Measurements from ENCODE around the gene SETX. TPM values are rescaled to one million over a fixed set of nuclear protein-coding genes. Genes with fewer than 3 reads are reported as not detected.

SETX gene
- total and polyA plus RNA-seq, 2 of the 13 experiments (the other 11 are each of a cell fraction or from before 2014, with no cell fraction given), result 13.2 to 39.0 TPM

DNA sequence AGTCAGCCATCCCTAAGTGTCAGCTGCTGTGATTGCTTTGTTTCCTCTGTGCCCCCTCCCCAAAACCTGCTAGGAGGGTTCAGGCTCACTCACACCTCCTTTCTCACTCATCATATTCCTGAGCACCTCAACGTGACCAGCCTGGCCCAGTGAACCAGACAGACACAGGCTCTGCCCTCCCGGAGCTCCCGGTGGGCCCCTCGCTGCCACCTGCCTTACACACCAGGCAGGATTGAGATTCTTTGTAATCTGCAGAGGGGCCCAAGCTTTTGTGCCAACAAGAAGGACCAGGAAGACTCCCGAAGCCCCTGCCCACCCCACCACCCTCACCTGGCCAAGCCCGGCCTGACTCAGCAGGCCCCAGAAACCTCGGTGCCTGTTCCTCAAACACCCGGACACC is 105.1 kb downstream of the SETX start (continued):
- no peak for TF ChIP-seq MAZ (IDR thresholded peaks at IDR 0.05; ENCODE audit: borderline replicate concordance, low read depth, low read length)
- no peak for TF ChIP-seq MAZ (CRISPR knock-in tag; IDR thresholded peaks at IDR 0.05; ENCODE audit: low read depth)
- TF ChIP-seq ZNF329 (CRISPR knock-in tag; IDR thresholded peaks at IDR 0.05; ENCODE audit: low read depth), result no peak

DNA sequence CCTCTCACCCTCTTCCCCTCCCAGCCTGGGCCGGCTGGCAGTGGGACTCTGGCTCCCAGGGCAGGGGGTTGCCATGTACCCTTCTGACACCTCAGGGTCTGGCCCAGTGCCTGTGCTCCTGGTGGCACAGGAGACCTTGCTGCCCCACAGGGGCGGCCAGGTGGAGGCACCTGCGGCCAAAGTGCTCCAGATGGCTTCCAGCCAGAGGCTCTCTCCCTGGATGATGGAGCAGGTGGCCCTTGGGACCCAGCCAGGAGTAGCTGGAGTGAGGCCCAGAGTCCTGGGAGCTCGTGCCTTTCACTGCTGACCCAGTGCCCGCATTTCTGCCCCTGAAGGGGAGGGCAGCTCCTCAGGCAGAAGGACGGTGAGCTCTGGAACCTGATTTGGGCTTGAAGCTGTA is 105.7 kb downstream of the SETX start:
- FAIRE-seq, result no peak
- in situ Hi-C loops (cut with HindIII; ENCODE audit: extremely low pct_ligation_motif_present, low pct_unique_long_range_greater_than_20kb), result loop anchor here (25.0 kb wide), 1 partner anchor 662 kb away; no protein-coding TSS in a partner anchor

More for the DNA sequence above, 105.7 kb downstream of the SETX start:
- ATAC-seq (no peak), DNase-seq (ENCODE audit: low spot score) (no peak)
- ChIA-PET POLR2A (no interaction called here), CTCF (ENCODE audit: low intra/inter-chr PET ratio, low total read pairs) (no interaction called here)
- H3K4me1 ChIP-seq (ENCODE audit: insufficient read depth, low read length), result no peaks in the 10 kb centered on the region
- TF ChIP-seq SMARCE1 (IDR thresholded peaks at IDR 0.05; ENCODE audit: borderline replicate concordance), result no peak
- no peak for TF ChIP-seq AGO2 (optimal IDR thresholded peaks at IDR 0.05; ENCODE audit: low read depth, low read length)
- no peak for TF ChIP-seq ZNF615 (CRISPR knock-in tag; IDR thresholded peaks at IDR 0.05; ENCODE audit: borderline replicate concordance)
- no peak for TF ChIP-seq HOXA7 (CRISPR knock-in tag; IDR thresholded peaks at IDR 0.05)
- TF ChIP-seq, protein P1, sequence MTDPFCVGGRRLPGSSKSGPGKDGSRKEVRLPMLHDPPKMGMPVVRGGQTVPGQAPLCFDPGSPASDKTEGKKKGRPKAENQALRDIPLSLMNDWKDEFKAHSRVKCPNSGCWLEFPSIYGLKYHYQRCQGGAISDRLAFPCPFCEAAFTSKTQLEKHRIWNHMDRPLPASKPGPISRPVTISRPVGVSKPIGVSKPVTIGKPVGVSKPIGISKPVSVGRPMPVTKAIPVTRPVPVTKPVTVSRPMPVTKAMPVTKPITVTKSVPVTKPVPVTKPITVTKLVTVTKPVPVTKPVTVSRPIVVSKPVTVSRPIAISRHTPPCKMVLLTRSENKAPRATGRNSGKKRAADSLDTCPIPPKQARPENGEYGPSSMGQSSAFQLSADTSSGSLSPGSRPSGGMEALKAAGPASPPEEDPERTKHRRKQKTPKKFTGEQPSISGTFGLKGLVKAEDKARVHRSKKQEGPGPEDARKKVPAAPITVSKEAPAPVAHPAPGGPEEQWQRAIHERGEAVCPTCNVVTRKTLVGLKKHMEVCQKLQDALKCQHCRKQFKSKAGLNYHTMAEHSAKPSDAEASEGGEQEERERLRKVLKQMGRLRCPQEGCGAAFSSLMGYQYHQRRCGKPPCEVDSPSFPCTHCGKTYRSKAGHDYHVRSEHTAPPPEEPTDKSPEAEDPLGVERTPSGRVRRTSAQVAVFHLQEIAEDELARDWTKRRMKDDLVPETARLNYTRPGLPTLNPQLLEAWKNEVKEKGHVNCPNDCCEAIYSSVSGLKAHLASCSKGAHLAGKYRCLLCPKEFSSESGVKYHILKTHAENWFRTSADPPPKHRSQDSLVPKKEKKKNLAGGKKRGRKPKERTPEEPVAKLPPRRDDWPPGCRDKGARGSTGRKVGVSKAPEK (CRISPR knock-in tag; IDR thresholded peaks at IDR 0.05; ENCODE audit: borderline replicate concordance), result no peak
- H3K4me2 ChIP-seq (ENCODE audit: low read depth, low read length), result no peak overlapping the region
- H3K79me2 ChIP-seq (ENCODE audit: insufficient read depth, low read length), result no peaks in the 10 kb centered on the region
- peaks cover 2 to 26% of the 10 kb centered on the region in 2 experiments; a peak in 4 of 5 replicates for H3K27me3 ChIP-seq (ENCODE audit: control insufficient read depth in 1 of 2, insufficient read depth in 2 of 2, low read length in 2 of 2)
- intact Hi-C loops (cut with micrococcal nuclease; ENCODE audit: unreplicated experiment), result no loop called here
- no peak overlapping the region for H2AFZ ChIP-seq (ENCODE audit: low read length)
- no peaks in the 10 kb centered on the region for H4K20me1 ChIP-seq (ENCODE audit: insufficient read depth, low read length)
- no peak overlapping the region for H3K4me3 ChIP-seq (replicated peaks in 1 of 3; ENCODE audit: insufficient read depth in 1 of 3, low read depth in 2 of 3, low read length in 3 of 3)
- WGBS (ENCODE audit: low lambda C conversion rate), result 0% methylated on average over 2 of the region's 6 CpGs
- no TSS peak for BruUV-seq (replicated peaks)
- no peak overlapping the region for H3K9ac ChIP-seq (ENCODE audit: insufficient read depth, low read depth, low read length)
- peaks cover 16% of the 10 kb centered on the region for H3K9me3 ChIP-seq (ENCODE audit: low read length)
- no peaks in the 10 kb centered on the region for H3K36me3 ChIP-seq (replicated peaks in 1 of 2; ENCODE audit: control insufficient read depth in 1 of 2, insufficient read depth in 2 of 2, low read length in 2 of 2)
- H3K27ac ChIP-seq (ENCODE audit: extremely low read length, insufficient read depth, low read length), result no peak overlapping the region
